Osteoblast (primary cell): ENCODE data around the gene ZMIZ1. TPM values are rescaled to one million over a fixed set of nuclear protein-coding genes. Genes with fewer than 3 reads are reported as not detected.

Experiments used
- DNase-seq: peaks from one replicate; pipeline ENCODE4 v3.0.0; 2011; ENCODE audit warnings: low spot score, mixed read lengths; ENCODE audit not compliant: insufficient read length; ENCODE audit errors: missing footprints
- H2AFZ ChIP-seq: 2 replicates; pipeline ENCODE4 v1.6.0; 2011; ENCODE audit warnings: mild to moderate bottlenecking, low read length
- H3K27ac ChIP-seq: 2 replicates; pipeline ENCODE4 v1.5.1; 2011; ENCODE audit warnings: mild to moderate bottlenecking, low read depth, low read length, moderate library complexity
- H3K27me3 ChIP-seq: 2 replicates; pipeline ENCODE4 v1.6.0; 2012; ENCODE audit warnings: mild to moderate bottlenecking, control low read depth, inconsistent platforms, low read length, moderate library complexity; ENCODE audit not compliant: insufficient read depth
- H3K36me3 ChIP-seq: 2 replicates; pipeline ENCODE4 v1.5.1; 2011; ENCODE audit warnings: mild to moderate bottlenecking, low read length, control low read depth, moderate library complexity; ENCODE audit not compliant: insufficient read depth
- H3K4me1 ChIP-seq: 2 replicates; pipeline ENCODE4 v1.5.1; 2011; ENCODE audit warnings: mild to moderate bottlenecking, low read length, control low read depth, moderate library complexity; ENCODE audit not compliant: insufficient read depth
- H3K4me2 ChIP-seq: 2 replicates; pipeline ENCODE4 v1.6.0; 2011; ENCODE audit warnings: mild to moderate bottlenecking, low read length; ENCODE audit not compliant: insufficient read depth
- H3K4me3 ChIP-seq: fragments of 200-600 bp; sonication (generic); 3 replicates; pipeline ENCODE4 v1.5.1; 2012; ENCODE audit warnings: mild to moderate bottlenecking, low read length, inconsistent platforms; ENCODE audit not compliant: insufficient read depth
- H3K79me2 ChIP-seq: 2 replicates; pipeline ENCODE4 v1.6.0; 2012; ENCODE audit warnings: mild to moderate bottlenecking, low read length, control low read depth, inconsistent platforms; ENCODE audit not compliant: insufficient read depth
- H3K9me3 ChIP-seq: 2 replicates; pipeline ENCODE4 v1.5.1; 2011; ENCODE audit warnings: low read depth, low read length, control low read depth
- H4K20me1 ChIP-seq: 2 replicates; pipeline ENCODE4 v1.6.0; 2012; ENCODE audit warnings: mild to moderate bottlenecking, low read length, control low read depth; ENCODE audit not compliant: insufficient read depth
- CTCF ChIP-seq: IDR thresholded peaks from 2 replicates; pipeline ENCODE4 v1.5.1; 2011; ENCODE audit warnings: mild to moderate bottlenecking, low read depth, low read length, moderate library complexity; ENCODE audit errors: extremely low read depth
- total RNA-seq: library from RNA; depleted of rRNA; stranded (reverse); fragments of >200 nt; gene quantifications from 2 replicates; pipeline ENCODE4 v1.2.3, GENCODE V29; 2012

ZMIZ1 gene
- total RNA-seq, 1 donor: 40.9 TPM

DNA sequence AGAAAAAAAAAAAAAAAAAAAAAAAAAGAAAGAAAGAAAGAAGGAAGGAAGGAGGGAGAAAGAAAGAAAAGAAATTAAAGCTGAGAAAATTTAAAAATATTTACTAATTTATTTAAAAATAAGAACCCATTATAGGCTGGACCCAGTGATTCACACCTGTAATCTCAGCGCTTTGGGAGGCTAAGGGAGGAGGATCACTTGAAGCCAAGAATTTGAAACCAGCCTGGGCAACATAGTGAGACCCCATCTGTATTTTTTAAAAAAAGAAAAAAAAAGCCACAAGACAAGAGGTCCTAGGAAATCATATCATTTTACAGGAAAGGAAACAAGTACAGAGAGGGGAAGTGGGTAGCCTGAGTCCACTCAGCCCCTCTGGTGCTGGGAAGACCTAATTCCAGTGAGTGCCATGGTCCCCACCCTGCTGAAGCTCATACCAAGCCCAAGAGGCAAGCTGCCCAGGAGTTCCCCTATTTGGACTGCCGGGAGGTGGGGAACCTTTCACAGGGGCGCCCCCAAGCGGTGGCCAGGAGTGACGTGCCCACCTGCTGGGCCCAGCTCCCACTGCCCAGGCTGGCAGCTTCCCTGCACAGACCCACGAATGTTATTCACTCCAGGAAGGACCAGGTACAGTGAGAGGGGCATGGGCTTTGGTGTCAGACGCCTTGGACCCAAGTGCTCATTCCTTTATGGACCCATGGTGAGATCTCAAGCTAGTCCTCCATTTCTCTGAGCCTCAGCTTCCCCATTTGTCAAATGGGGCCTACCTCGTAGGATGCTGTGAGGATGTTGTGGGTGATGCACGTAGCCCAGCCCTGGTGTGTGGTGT is 133.6 kb downstream of the ZMIZ1 start:
- no peak overlapping the region for H2AFZ ChIP-seq
- H3K4me3 ChIP-seq: no peak overlapping the region
- no peak overlapping the region for H3K4me2 ChIP-seq
- H3K36me3 ChIP-seq: peaks cover 73% of the 10 kb centered on the region
- H3K9me3 ChIP-seq: no peaks in the 10 kb centered on the region
- no peaks in the 10 kb centered on the region for H3K27me3 ChIP-seq
- H3K27ac ChIP-seq: no peak overlapping the region
- peaks cover 59% of the 10 kb centered on the region for H4K20me1 ChIP-seq
- peaks cover 65% of the 10 kb centered on the region for H3K79me2 ChIP-seq
- peak; percentile 89 for DNase-seq
- peak; percentile 52 for TF ChIP-seq CTCF
- no peaks in the 10 kb centered on the region for H3K4me1 ChIP-seq

DNA sequence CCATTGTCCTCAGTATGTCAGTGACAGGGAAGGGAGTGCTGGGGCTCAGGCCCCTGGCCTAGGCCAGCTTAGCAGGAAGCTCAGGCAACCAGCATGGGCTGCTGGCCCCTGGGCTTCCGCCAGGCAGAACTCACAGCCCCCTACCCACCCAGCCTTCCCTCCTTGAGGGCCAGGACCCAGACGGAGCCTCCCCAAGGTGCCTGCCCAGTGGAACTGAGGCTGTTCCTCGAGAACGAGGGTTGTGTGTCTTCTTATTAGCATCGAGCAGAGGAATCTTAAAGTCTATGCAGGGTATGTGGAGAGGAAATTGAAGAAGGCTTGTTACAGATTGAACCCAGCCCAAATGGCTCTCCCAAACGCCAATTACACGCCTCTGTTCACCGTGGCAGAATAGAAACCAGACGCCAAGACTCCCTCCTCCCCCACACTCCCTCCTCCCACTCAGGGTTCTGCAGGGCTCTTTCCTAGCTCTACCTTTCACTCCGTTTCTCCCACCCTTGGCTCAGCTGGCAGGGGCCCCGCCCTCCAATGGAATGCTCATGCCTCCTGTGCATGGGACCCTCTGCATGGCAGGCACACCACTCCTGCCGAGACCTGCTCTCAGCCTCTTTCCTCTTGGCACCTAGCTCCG is 134.4 kb downstream of the ZMIZ1 start:
- Histone ChIP-seq H2AFZ (no peak overlapping the region), H3K27me3 (no peaks in the 10 kb centered on the region), H3K4me2 (no peak overlapping the region), H3K27ac (no peak overlapping the region), H4K20me1 (peaks cover 61% of the 10 kb centered on the region), H3K36me3 (peaks cover 72% of the 10 kb centered on the region), H3K4me3 (no peak overlapping the region), H3K4me1 (no peaks in the 10 kb centered on the region), H3K79me2 (peaks cover 61% of the 10 kb centered on the region), H3K9me3 (no peaks in the 10 kb centered on the region)
- no peak for TF ChIP-seq CTCF
- DNase-seq: no peak

- no peak overlapping the region for H2AFZ ChIP-seq
- no peaks in the 10 kb centered on the region for H3K9me3 ChIP-seq
- H3K79me2 ChIP-seq: peaks cover 57% of the 10 kb centered on the region
- H3K27me3 ChIP-seq: no peaks in the 10 kb centered on the region
- no peak overlapping the region for H3K4me3 ChIP-seq
- H3K27ac ChIP-seq: no peak overlapping the region
- peaks cover 59% of the 10 kb centered on the region for H4K20me1 ChIP-seq
- H3K4me1 ChIP-seq: no peaks in the 10 kb centered on the region
- H3K36me3 ChIP-seq: peaks cover 76% of the 10 kb centered on the region
- H3K4me2 ChIP-seq: no peak overlapping the region
- no peak for DNase-seq
- TF ChIP-seq CTCF: no peak
These were observed 135.1 kb downstream of the ZMIZ1 start for GRCh38 chr10:79203833-79204232.
